NCI-H446 (cell line): ENCODE measurements around the gene NBEA.
"Not testable (repeated sequence)": the region's sequence is repeated elsewhere in the genome, so short reads cannot be mapped to it uniquely, and the experiment has no call there.

ENCODE experiments used
- DNase-seq, 2 experiments: peaks; one replicate each; lab custom pipeline; 2025; lab: John Stamatoyannopoulos, UW

The NBEA gene

GRCh38 chr13:34959489-34959888 lies 17.4 kb downstream of the NBEA start:
- no peak for DNase-seq

GRCh38 chr13:34964558-34964957 lies 22.5 kb downstream of the NBEA start:
- no peak for DNase-seq

GRCh38 chr13:34967851-34968562 lies 25.9 kb downstream of the NBEA start:
- no peak for DNase-seq

- DNase-seq, result not testable (repeated sequence)
These were observed 27.5 kb downstream of the NBEA start for GRCh38 chr13:34969539-34969938.

- DNase-seq, result no peak
These were observed 28.9 kb downstream of the NBEA start for GRCh38 chr13:34970961-34971360.

- no peak for DNase-seq
These were observed 29.4 kb downstream of the NBEA start for GRCh38 chr13:34971473-34971872.

- not testable (repeated sequence) for DNase-seq
These were observed 43.1 kb downstream of the NBEA start for GRCh38 chr13:34985199-34985598.

GRCh38 chr13:34988330-34988791 lies 46.3 kb downstream of the NBEA start:
- no peak for DNase-seq

GRCh38 chr13:34990399-34991214 lies 48.5 kb downstream of the NBEA start:
- no peak for DNase-seq

GRCh38 chr13:34993470-34993869 lies 51.4 kb downstream of the NBEA start:
- DNase-seq, result no peak

GRCh38 chr13:35003734-35004133 lies 61.7 kb downstream of the NBEA start:
- not testable (repeated sequence) for DNase-seq

- DNase-seq, result no peak
These were observed 63.0 kb downstream of the NBEA start for GRCh38 chr13:35005051-35005450.

GRCh38 chr13:35014606-35015213 lies 72.6 kb downstream of the NBEA start:
- DNase-seq, result peak in 1 of 2 experiments; percentile 5

- no peak for DNase-seq
These were observed 74.5 kb downstream of the NBEA start for GRCh38 chr13:35016362-35017112.

GRCh38 chr13:35025314-35025713 lies 83.2 kb downstream of the NBEA start:
- DNase-seq, result no peak

- DNase-seq, result no peak
These were observed 86.3 kb downstream of the NBEA start for GRCh38 chr13:35028338-35028867.

GRCh38 chr13:35039012-35039411 lies 96.9 kb downstream of the NBEA start:
- DNase-seq, result no peak

GRCh38 chr13:35046587-35046986 lies 104.5 kb downstream of the NBEA start:
- no peak for DNase-seq

GRCh38 chr13:35055705-35056104 lies 113.6 kb downstream of the NBEA start:
- no peak for DNase-seq

GRCh38 chr13:35057858-35058257 lies 115.8 kb downstream of the NBEA start:
- DNase-seq, result no peak

- DNase-seq, result not testable (repeated sequence)
These were observed 116.5 kb downstream of the NBEA start for GRCh38 chr13:35058585-35058984.

- no peak for DNase-seq
These were observed 144.6 kb downstream of the NBEA start for GRCh38 chr13:35086667-35087066.
